Occipital lobe (tissue), 2 donors: Measurements from ENCODE around the gene SPARCL1. TPM values are rescaled to one million over a fixed set of nuclear protein-coding genes. Genes with fewer than 3 reads are reported as not detected.
"Not testable (repeated sequence)": the region's sequence is repeated elsewhere in the genome, so short reads cannot be mapped to it uniquely, and the experiment has no call there.

ENCODE experiments used
- DNase-seq: peaks from one replicate; lab custom pipeline; 2025; lab: John Stamatoyannopoulos, UW
- total RNA-seq: library from RNA; depleted of rRNA; stranded (reverse); fragments of >200 nt; gene quantifications from one replicate; pipeline ENCODE4 v1.2.3, GENCODE V29; 2014

Gene SPARCL1
- total RNA-seq, 1 donor from 2014 or later = 54.9 TPM

GRCh38 chr4:87505862-87506261 is 23.3 kb downstream of the SPARCL1 start:
- no peak for DNase-seq

- DNase-seq = no peak
Measured at GRCh38 chr4:87502580-87503238, 26.5 kb downstream of the SPARCL1 start.

- no peak for DNase-seq
Measured at GRCh38 chr4:87500092-87500462, 29.1 kb downstream of the SPARCL1 start.

DNA sequence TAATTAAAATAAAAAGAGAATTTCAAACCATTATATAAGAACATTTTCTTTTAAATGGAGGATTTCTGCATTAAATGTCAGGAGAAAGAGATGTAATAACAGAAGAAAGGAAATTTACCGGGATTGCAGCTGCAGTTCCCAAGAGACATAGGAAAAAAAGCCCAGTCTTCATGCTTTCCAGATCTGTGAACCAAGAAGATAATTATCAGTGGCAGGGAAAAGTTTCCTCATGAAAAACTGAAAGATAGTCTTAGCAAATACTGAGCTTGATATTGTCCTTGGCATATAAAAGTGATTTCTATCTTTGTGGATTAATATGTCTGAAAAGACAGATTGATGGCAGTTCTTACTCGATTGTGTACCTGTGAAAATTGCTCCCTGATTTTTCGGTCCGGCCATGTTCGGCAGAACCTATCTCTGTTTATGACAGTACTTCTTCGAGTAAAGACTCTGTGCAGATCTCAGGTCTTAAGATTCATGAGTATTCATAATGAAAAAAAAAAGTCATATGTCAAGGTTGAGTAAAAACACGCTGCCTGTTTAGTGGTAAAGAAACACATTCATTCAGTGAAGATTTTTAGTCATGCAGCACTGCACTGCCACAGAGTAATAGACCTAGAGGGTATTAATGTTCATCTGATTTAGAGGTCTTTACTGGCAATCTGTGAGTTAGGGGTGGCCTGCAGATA is 29.6 kb downstream of the SPARCL1 start:
- DNase-seq = no peak

DNA sequence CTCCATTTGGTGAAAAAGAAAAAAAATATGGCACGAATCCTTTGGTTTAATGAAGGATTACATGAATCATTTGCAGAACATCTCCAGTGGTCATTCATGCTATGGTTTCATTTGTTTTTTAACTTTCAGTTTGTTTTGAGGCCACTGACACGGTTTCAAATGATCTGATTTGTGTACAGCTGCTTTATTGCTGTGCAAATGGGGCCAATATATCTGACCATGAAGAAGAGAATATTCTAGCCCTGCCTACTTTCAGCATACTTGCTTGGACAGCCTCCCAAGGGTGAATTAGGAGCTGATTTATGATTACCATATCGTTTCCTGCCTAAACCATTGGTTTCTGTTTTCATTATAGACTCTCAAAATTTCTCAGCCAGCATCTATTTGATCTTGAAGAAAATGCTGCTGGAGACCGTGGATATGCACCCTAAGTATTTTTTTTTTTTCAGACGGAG is 30.7 kb downstream of the SPARCL1 start:
- DNase-seq = no peak

GRCh38 chr4:87497578-87497977 is 31.6 kb downstream of the SPARCL1 start:
- no peak for DNase-seq

DNA sequence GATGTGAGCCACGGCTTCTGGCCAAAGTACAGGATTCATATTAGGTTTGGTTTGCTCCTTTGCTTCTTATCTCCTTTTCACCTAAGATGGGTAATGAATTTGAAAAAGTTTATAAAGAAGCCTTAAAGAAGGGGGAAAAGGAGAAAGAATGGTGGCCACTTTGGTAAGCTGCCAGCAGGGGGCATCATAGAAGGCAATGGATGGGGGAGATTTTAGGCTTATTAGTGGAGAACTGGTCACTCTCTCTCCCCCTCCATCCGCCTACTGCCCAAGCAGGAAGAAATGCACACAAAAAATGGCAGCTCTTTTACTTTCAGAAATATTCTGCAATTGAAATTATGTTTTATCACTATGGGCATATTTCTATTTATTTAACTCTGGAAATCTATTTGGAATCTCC is 32.0 kb downstream of the SPARCL1 start:
- no peak for DNase-seq

DNA sequence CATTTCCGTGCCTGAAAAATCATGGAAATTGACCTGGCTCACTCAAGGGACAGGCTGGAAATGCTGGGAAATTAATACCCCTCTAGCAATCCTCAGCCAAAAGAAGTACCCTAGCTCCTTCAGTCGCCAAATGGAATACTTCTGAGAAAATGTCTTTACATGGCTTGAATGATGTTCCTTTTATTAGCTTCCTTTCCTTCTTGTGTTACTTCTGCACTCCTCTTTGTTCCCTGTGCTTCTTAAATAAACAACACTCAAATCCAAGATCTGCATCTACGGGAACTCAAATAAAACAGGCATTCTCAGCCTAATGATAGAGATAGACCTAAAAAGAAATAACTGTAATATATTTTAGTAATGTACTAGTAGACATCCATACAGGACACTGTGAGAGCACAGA is 36.1 kb downstream of the SPARCL1 start:
- DNase-seq = no peak

DNA sequence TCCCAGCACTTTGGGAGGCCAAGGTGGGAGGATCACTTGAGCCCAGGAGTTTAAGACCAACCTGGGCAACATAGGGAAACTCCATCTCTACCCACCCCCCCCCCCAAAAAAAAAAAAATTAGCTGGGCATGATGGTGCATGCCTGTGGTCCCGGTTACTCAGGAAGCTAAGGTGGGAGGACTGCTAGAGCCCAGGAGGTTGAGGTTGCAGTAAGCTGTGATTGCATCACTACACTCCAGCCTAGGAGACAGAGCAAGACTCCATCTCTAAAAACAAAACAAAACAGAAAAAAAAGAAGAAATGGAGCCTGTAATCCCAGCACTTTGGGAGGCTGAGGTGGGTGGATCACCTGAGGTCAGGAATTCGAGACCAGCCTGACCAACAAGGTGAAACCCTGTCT is 37.3 kb downstream of the SPARCL1 start:
- DNase-seq = not testable (repeated sequence)

DNA sequence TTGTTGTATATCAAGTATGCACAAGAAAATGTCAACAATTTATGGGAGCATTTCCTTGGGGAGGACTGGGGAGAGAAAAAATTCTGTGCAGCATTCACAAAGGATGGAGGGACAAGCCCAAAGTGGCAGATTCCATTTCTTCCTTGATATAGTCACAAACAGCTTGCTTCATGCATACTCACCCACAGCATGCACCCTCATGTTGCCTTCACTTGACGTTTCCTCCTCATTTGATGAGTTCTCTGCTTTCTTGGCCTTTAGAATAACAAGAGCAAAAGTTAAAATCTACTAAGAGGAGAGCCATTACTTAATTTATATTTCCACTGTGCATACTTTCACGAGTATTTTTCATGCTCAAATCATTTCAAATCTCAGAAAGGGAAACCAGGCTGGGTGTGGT is 37.7 kb downstream of the SPARCL1 start:
- DNase-seq = no peak

- DNase-seq = no peak
Measured at GRCh38 chr4:87490664-87491369, 38.4 kb downstream of the SPARCL1 start.

DNA sequence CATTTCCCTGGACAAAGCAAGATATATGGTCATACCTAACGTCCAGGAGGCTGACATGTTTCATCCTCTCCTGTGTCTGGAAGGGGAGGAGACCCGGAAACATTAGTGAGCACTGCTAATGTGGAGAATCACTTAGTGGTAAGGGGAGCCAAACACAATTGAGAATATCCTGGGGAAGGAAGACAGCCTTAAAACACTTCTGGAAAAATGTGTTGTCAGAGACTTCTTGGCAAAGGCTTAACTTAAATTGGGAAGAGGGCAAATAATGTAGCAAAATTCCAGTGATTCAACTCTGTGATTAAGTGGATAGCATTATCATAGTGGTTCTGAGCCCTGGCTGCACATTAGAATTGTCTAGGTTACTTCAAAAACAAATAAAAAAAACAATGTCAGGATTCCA is 39.5 kb downstream of the SPARCL1 start:
- no peak for DNase-seq

DNA sequence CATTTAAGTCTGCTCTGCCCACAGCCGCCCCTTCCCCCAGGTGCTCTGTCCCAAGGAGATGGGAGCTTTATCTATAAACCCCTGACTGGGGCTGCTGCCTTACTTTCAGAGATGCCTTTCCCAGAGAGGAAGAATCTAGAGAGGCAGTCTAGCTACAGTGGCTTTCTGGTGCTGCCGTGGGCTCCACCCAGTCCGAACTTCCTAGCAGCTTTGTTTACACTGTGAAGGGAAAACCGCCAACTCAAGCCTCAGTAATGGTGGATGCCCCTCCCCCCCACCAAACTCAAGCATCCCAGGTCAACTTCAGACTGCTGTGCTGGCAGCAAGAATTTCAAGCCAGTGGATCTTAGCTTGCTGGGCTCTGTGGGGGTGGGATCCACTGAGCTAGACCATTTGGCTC is 40.5 kb downstream of the SPARCL1 start:
- DNase-seq = not testable (repeated sequence)

DNA sequence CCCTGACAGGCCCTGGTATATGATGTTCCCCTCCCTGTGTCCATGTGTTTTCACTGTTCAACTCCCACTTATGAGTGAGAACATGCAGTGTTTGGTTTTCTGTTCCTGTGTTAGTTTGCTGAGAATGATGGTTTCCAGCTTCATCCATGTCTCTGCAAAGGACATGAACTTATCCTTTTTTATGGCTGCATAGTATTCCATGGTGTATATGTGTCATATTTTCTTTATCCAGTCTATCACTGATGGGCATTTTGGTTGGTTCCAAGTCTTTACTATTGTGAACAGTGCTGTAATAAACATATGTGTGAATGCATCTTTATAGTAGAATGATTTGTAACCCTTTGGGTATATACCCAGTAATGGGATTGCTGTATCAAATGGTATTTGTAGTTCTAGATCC is 45.9 kb downstream of the SPARCL1 start:
- DNase-seq = not testable (repeated sequence)

DNA sequence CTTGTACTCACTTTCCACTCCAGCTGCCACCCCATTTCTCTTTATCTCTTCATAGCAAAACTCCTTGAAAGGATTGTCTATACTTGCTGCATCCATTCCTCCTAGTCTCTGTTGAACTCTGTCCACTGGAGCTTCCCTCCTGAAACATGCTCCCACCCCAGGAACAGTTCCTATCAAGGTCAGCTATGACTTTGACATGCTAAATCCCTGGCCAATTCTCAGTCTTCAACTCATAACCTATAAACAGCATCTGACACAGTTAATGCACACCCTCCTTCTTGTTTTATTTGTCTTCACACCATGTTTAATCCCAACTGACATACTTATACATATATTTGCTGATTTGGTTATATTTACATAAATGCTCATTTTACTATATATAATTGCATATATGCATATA is 47.8 kb downstream of the SPARCL1 start:
- no peak for DNase-seq

- no peak for DNase-seq
Measured at GRCh38 chr4:87478732-87479250, 50.4 kb downstream of the SPARCL1 start.

DNA sequence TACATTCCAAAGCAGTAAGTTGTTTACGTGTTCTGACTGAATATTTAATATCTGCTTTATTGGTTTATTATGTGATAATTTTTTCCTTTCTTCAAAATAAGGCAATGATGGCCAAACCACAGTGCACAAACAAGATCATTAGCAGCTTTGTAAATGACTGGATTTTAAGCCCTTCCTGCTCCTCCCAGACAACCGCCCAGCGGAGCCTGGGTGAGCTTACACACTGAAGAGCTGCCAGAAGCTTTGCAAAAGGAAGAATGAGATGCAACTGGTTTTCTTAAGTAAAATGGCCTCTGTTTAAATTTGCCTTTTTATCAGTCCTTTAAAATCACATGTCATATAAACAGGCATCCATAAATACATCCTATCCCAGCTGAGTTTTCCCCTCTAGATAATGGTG is 52.2 kb downstream of the SPARCL1 start:
- no peak for DNase-seq

DNA sequence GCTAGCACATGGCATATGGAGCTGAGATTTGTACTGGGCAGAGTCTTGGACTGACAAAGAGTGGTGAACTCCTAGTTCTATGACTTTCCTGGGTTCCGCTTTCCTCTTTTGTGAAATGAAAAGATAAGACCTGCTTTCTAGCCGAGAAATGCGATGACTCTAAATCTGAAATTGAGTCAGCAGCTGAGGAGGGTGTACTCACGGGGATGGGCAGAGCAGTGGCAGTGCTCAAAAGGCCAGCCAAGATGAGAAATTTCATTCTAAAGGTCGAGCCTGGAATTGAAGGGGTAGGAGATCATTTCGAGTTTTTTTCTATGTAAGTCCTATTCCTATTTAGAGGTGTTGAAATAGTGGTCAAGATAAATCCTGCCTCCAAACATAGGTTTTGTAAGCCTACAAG is 59.8 kb downstream of the SPARCL1 start:
- DNase-seq = no peak

- DNase-seq = no peak
Measured at GRCh38 chr4:87465739-87466366, 63.3 kb downstream of the SPARCL1 start.

DNA sequence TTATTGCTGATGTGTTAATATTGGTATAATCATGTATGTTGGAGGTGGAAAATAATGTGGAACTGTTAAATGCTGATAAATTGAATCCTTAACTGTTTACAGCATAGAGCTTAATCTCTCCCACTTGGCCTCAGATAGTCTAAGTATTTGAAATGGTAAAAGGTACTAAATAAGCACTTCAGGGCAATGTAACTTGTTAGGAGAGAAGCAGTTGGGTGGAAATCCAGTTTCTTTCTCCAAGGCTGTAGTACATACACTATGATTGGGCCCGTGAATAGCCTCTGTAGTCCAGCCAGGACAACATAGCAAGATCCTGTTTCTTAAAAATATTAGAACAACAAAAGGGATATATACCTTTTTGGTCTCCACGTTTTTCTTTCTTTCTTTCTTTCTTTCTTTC is 67.1 kb downstream of the SPARCL1 start:
- DNase-seq = no peak

DNA sequence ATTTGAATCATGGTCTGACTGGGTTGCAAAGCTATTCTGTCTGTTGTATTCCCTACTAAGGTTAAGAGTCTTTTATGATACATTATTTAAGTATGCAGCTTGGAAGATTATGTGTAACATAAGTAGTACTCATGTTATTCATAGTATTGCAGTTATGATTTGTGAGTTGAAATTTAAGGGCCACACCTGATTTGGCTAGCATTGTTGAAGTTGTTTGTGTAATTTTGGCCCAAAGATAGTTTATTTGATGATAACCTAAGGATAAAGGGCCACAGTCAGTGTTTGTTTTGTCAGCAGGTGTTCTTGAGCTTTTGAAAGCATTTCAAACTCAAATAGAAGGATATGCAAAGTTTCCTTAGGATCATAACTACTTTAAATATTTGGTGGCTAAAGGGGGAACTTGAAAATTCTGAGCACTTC is 67.9 kb downstream of the SPARCL1 start:
- DNase-seq = no peak

- no peak for DNase-seq
Measured at GRCh38 chr4:87458913-87459312, 70.3 kb downstream of the SPARCL1 start.
